Trophoblast cell (in vitro differentiated cells and primary cell): ENCODE data around the gene FLT4.
A peak's percentile ranks its signal among the peaks of the same experiment; 100 is the strongest.

Experiments used
- DNase-seq, 2 donors: peaks; one replicate each; pipeline ENCODE4 v3.0.0-alpha.2; 2016
- H2AFZ ChIP-seq: 2 replicates; pipeline ENCODE4 v1.6.1; 2013; ENCODE audit warnings: low read length, moderate library complexity, mild to moderate bottlenecking; ENCODE audit not compliant: insufficient read depth, poor library complexity
- H2AK5ac ChIP-seq: 2 replicates; pipeline ENCODE4 v1.6.1; 2013; ENCODE audit warnings: mild to moderate bottlenecking, low read length
- H2BK120ac ChIP-seq: 2 replicates; pipeline ENCODE4 v1.6.1; 2013; ENCODE audit warnings: low read length, mild to moderate bottlenecking, moderate library complexity; ENCODE audit not compliant: insufficient read depth, poor library complexity
- H2BK12ac ChIP-seq: 2 replicates; pipeline ENCODE4 v1.6.1; 2013; ENCODE audit warnings: mild to moderate bottlenecking, low read length, moderate library complexity
- H2BK5ac ChIP-seq: 2 replicates; pipeline ENCODE4 v1.6.1; 2013; ENCODE audit warnings: low read length, low read depth, moderate library complexity, mild to moderate bottlenecking; ENCODE audit not compliant: poor library complexity
- H3K14ac ChIP-seq: 2 replicates; pipeline ENCODE4 v1.6.1; 2013; ENCODE audit warnings: mild to moderate bottlenecking, low read length
- H3K18ac ChIP-seq: 2 replicates; pipeline ENCODE4 v1.6.1; 2013; ENCODE audit warnings: mild to moderate bottlenecking, low read length
- H3K23ac ChIP-seq: 2 replicates; pipeline ENCODE4 v1.6.1; 2013; ENCODE audit warnings: low read length
- H3K27ac ChIP-seq: 2 replicates; pipeline ENCODE4 v1.5.1; 2013; ENCODE audit warnings: low read depth, mild to moderate bottlenecking, inconsistent platforms, low read length, moderate library complexity
- H3K27me3 ChIP-seq: 2 replicates; pipeline ENCODE4 v1.6.1; 2013; ENCODE audit warnings: inconsistent platforms, mild to moderate bottlenecking, low read length, moderate library complexity; ENCODE audit not compliant: insufficient read depth
- H3K36me3 ChIP-seq, 2 experiments: 1 replicate in 1 of 2; 2 replicates in 1 of 2; pipeline ENCODE4 v1.6.1; 2013; ENCODE audit warnings: low read length in 2 of 2, mild to moderate bottlenecking in 2 of 2, moderate library complexity in 1 of 2; ENCODE audit not compliant: insufficient read depth in 2 of 2, control insufficient read depth in 1 of 2
- H3K4ac ChIP-seq: 2 replicates; pipeline ENCODE4 v1.6.1; 2013; ENCODE audit warnings: low read depth, mild to moderate bottlenecking, low read length, moderate library complexity
- H3K4me1 ChIP-seq, 2 experiments: 1 replicate in 1 of 2; 2 replicates in 1 of 2; pipeline ENCODE4 v1.6.1; 2013; ENCODE audit warnings: low read length in 2 of 2, mild to moderate bottlenecking in 2 of 2, moderate library complexity in 1 of 2; ENCODE audit not compliant: insufficient read depth in 2 of 2, control insufficient read depth in 1 of 2
- H3K4me2 ChIP-seq: 2 replicates; pipeline ENCODE4 v1.6.1; 2013; ENCODE audit warnings: inconsistent platforms, mild to moderate bottlenecking, low read length, moderate library complexity
- H3K4me3 ChIP-seq: 2 replicates; pipeline ENCODE4 v1.5.1; 2013; ENCODE audit warnings: mild to moderate bottlenecking, low read depth, low read length, inconsistent platforms
- H3K79me1 ChIP-seq: one replicate; pipeline ENCODE4 v1.6.1; 2013; ENCODE audit warnings: low read length
- H3K79me2 ChIP-seq: 2 replicates; pipeline ENCODE4 v1.6.1; 2013; ENCODE audit warnings: low read length, mild to moderate bottlenecking; ENCODE audit not compliant: control insufficient read depth, insufficient read depth, poor library complexity
- H3K9ac ChIP-seq: 2 replicates; pipeline ENCODE4 v1.6.1; 2013; ENCODE audit warnings: mild to moderate bottlenecking, low read length
- H3K9me3 ChIP-seq: 2 replicates; pipeline ENCODE4 v1.6.1; 2013; ENCODE audit warnings: low read depth, mild to moderate bottlenecking, control low read depth, inconsistent platforms, low read length; ENCODE audit not compliant: insufficient read depth
- H4K12ac ChIP-seq: 2 replicates; pipeline ENCODE4 v1.6.1; 2013; ENCODE audit warnings: low read depth, mild to moderate bottlenecking, low read length, moderate library complexity
- H4K8ac ChIP-seq: 2 replicates; pipeline ENCODE4 v1.6.1; 2013; ENCODE audit warnings: low read depth, mild to moderate bottlenecking, low read length, moderate library complexity
- H4K91ac ChIP-seq: one replicate; pipeline ENCODE4 v1.6.1; 2013; ENCODE audit warnings: low read depth, mild to moderate bottlenecking, low read length, moderate library complexity
- WGBS: extraction: QIAGEN DNeasy Blood & Tissue Kit; methylation state at CpG from one replicate; pipeline ENCODE4 v1.1.7; 2013; ENCODE audit warnings: missing lambda C conversion rate; ENCODE audit not compliant: insufficient read length, insufficient coverage; ENCODE audit errors: extremely low coverage; 5-methylcytosine and 5-hydroxymethylcytosine counted together

The FLT4 gene

GRCh38 chr5:180620014-180620413, 29.4 kb downstream of the FLT4 start:
- no peak overlapping the region for H3K4me3 ChIP-seq
- no peak overlapping the region for H3K23ac ChIP-seq
- H3K27me3 ChIP-seq = no peaks in the 10 kb centered on the region
- H4K8ac ChIP-seq = no peak overlapping the region
- no peak overlapping the region for H2AK5ac ChIP-seq
- no peak overlapping the region for H3K18ac ChIP-seq
- no peak overlapping the region for H2AFZ ChIP-seq
- no peak overlapping the region for H2BK12ac ChIP-seq
- no peak overlapping the region for H3K14ac ChIP-seq
- H3K79me2 ChIP-seq = no peaks in the 10 kb centered on the region
- peaks cover 12% of the 10 kb centered on the region for H3K9me3 ChIP-seq
- no peak overlapping the region for H3K9ac ChIP-seq
- no peaks in the 10 kb centered on the region for H3K79me1 ChIP-seq
- H3K27ac ChIP-seq = no peak overlapping the region
- no peaks in the 10 kb centered on the region for H3K36me3 ChIP-seq
- DNase-seq = no peak
- no peak overlapping the region for H3K4ac ChIP-seq
- peaks cover 0 to 3% of the 10 kb centered on the region in 2 experiments for H3K4me1 ChIP-seq
- no peak overlapping the region for H4K12ac ChIP-seq
- H2BK120ac ChIP-seq = no peak overlapping the region
- no peak overlapping the region for H2BK5ac ChIP-seq
- no peak overlapping the region for H3K4me2 ChIP-seq
- H4K91ac ChIP-seq = no peak overlapping the region
- no CpG with 5 or more reads among the region's 14 CpGs for WGBS

DNA sequence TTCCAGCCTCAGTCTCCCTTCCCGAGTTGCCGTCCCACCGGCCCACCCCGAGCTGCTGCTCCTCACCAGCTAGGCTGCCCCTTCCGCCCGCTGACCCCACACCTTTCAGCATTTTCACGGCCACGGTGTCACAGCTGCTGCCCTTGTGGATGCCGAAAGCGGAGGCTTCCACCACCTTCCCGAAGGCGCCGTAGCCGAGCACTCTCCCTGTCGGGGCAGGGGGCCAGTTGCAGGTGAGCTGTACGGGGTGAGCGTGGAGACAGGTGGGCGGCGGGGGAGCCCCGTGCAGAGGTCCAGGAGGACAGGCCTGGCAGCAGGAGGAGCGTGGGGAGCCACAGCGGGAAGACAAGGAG, 29.9 kb downstream of the FLT4 start:
- Histone ChIP-seq H3K9ac (no peak overlapping the region), H3K36me3 (no peaks in the 10 kb centered on the region), H4K12ac (no peak overlapping the region), H3K4me1 (peaks cover 0 to 3% of the 10 kb centered on the region in 2 experiments), H3K4ac (no peak overlapping the region), H2AK5ac (no peak overlapping the region), H2BK120ac (no peak overlapping the region), H3K9me3 (peaks cover 12% of the 10 kb centered on the region), H4K8ac (no peak overlapping the region), H4K91ac (no peak overlapping the region), H3K79me1 (no peaks in the 10 kb centered on the region), H3K27me3 (no peaks in the 10 kb centered on the region), H2BK5ac (no peak overlapping the region), H3K14ac (no peak overlapping the region), H3K27ac (no peak overlapping the region), H3K18ac (no peak overlapping the region), H3K4me3 (no peak overlapping the region), H3K23ac (no peak overlapping the region), H2BK12ac (no peak overlapping the region), H3K79me2 (no peaks in the 10 kb centered on the region), H3K4me2 (no peak overlapping the region), H2AFZ (no peak overlapping the region)
- DNase-seq = no peak
- WGBS = no CpG with 5 or more reads among the region's 22 CpGs

- peak overlapping the region; percentile 94 for H3K4me2 ChIP-seq
- H3K79me1 ChIP-seq = no peaks in the 10 kb centered on the region
- H3K27ac ChIP-seq = no peak overlapping the region
- H2BK5ac ChIP-seq = no peak overlapping the region
- H3K4ac ChIP-seq = no peak overlapping the region
- no peak overlapping the region for H2BK120ac ChIP-seq
- peak in 1 of 2 donors; percentile 60 for DNase-seq
- H3K9me3 ChIP-seq = peaks cover 12% of the 10 kb centered on the region
- no peaks in the 10 kb centered on the region for H3K27me3 ChIP-seq
- no peak overlapping the region for H2BK12ac ChIP-seq
- H3K14ac ChIP-seq = no peak overlapping the region
- no peak overlapping the region for H3K23ac ChIP-seq
- H3K79me2 ChIP-seq = no peaks in the 10 kb centered on the region
- no peak overlapping the region for H4K12ac ChIP-seq
- H3K9ac ChIP-seq = no peak overlapping the region
- no peak overlapping the region for H4K91ac ChIP-seq
- no peak overlapping the region for H3K18ac ChIP-seq
- no peak overlapping the region for H2AK5ac ChIP-seq
- no peaks in the 10 kb centered on the region for H3K36me3 ChIP-seq
- H2AFZ ChIP-seq = peak overlapping the region; percentile 18
- WGBS = no CpG with 5 or more reads among the region's 90 CpGs
- H3K4me3 ChIP-seq = peak overlapping the region; percentile 67
- H4K8ac ChIP-seq = no peak overlapping the region
- peaks cover 0 to 3% of the 10 kb centered on the region in 2 experiments for H3K4me1 ChIP-seq
Measured at GRCh38 chr5:180618829-180619562, 30.4 kb downstream of the FLT4 start.

DNA sequence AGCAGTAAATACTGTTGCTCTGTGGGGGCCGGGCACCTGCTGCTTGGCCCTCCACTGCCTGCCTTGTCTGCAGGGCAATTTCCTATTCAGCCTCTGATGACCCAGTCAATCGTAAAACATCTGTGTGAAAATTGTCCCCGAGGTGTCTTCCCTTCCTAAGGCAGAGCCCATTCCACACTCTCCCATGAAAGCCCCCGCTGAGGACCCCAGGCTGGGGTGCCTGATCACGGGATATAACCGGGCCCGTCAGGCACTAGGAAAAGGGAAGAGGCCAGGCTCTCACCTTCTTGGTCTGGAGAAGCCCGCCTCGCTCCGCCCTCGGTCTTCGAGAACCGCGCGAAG, 30.9 kb downstream of the FLT4 start:
- Histone ChIP-seq H3K79me2 (no peaks in the 10 kb centered on the region), H3K4me3 (no peak overlapping the region), H2BK12ac (no peak overlapping the region), H2AFZ (peak overlapping the region; percentile 18), H3K23ac (no peak overlapping the region), H2AK5ac (no peak overlapping the region), H3K4ac (no peak overlapping the region), H3K14ac (no peak overlapping the region), H3K9ac (no peak overlapping the region), H2BK120ac (no peak overlapping the region), H4K8ac (no peak overlapping the region), H3K9me3 (peaks cover 12% of the 10 kb centered on the region), H3K4me1 (peaks cover 0 to 3% of the 10 kb centered on the region in 2 experiments), H3K27me3 (no peaks in the 10 kb centered on the region), H4K12ac (no peak overlapping the region), H3K18ac (no peak overlapping the region), H3K79me1 (no peaks in the 10 kb centered on the region), H3K27ac (no peak overlapping the region), H3K36me3 (no peaks in the 10 kb centered on the region), H2BK5ac (no peak overlapping the region), H3K4me2 (peak overlapping the region; percentile 94), H4K91ac (no peak overlapping the region)
- no peak for DNase-seq
- no CpG with 5 or more reads among the region's 15 CpGs for WGBS
